OCI-M1 (cell line): ENCODE results near the gene MECR.
"Not testable (repeated sequence)": the region's sequence is repeated elsewhere in the genome, so short reads cannot be mapped to it uniquely, and the experiment has no call there.

Experiments
- DNase-seq: peaks from one replicate; lab custom pipeline; 2025; lab: John Stamatoyannopoulos, UW

Gene MECR

GRCh38 chr1:29235955-29236711, 5.4 kb upstream of the MECR start, which contains the start of gene PTPRU:
TSS of gene PTPRU (plus strand) at chr1:29236522. CDS start at chr1:29236645, 123 bp downstream.
- peak; percentile 81 for DNase-seq

- DNase-seq: not testable (repeated sequence)
Observed at GRCh38 chr1:29234881-29235280, 4.1 kb upstream of the MECR start.

- no peak for DNase-seq
Observed at GRCh38 chr1:29234471-29234870, 3.7 kb upstream of the MECR start.

- no peak for DNase-seq
Observed at GRCh38 chr1:29233693-29234092, 3.0 kb upstream of the MECR start.

- DNase-seq: no peak
Observed at GRCh38 chr1:29232387-29232786, 1.7 kb upstream of the MECR start.

- no peak for DNase-seq
Observed at GRCh38 chr1:29230204-29230552, 556 bp downstream of the MECR start.

- no peak for DNase-seq
Observed at GRCh38 chr1:29227511-29227910, 3.2 kb downstream of the MECR start.

GRCh38 chr1:29225361-29225760, 5.4 kb downstream of the MECR start:
- no peak for DNase-seq

GRCh38 chr1:29224356-29224837, 6.3 kb downstream of the MECR start:
- no peak for DNase-seq

GRCh38 chr1:29223521-29223920, 7.2 kb downstream of the MECR start:
- DNase-seq: no peak

GRCh38 chr1:29222686-29223085, 8.0 kb downstream of the MECR start:
- DNase-seq: no peak

- DNase-seq: not testable (repeated sequence)
Observed at GRCh38 chr1:29222260-29222659, 8.5 kb downstream of the MECR start.

GRCh38 chr1:29221296-29221695, 9.4 kb downstream of the MECR start:
- no peak for DNase-seq

- no peak for DNase-seq
Observed at GRCh38 chr1:29218223-29218622, 12.5 kb downstream of the MECR start.

GRCh38 chr1:29217633-29218032, 13.1 kb downstream of the MECR start:
- no peak for DNase-seq

- no peak for DNase-seq
Observed at GRCh38 chr1:29213055-29213454, 17.7 kb downstream of the MECR start.

GRCh38 chr1:29211086-29212030, 19.4 kb downstream of the MECR start:
- no peak for DNase-seq

GRCh38 chr1:29210278-29211085, 20.3 kb downstream of the MECR start:
- DNase-seq: peak; percentile 13

GRCh38 chr1:29209173-29209572, 21.6 kb downstream of the MECR start:
- no peak for DNase-seq

GRCh38 chr1:29208442-29208841, 22.3 kb downstream of the MECR start:
- peak; percentile 87 for DNase-seq

- DNase-seq: peak; percentile 98
Observed at GRCh38 chr1:29202584-29203340, 28.0 kb downstream of the MECR start.
